Right renal pelvis (tissue), 4 donors: ENCODE measurements around the gene TEAD1. TPM values are rescaled to one million over a fixed set of nuclear protein-coding genes. Genes with fewer than 3 reads are reported as not detected.

Experiments
- DNase-seq, 4 donors: peaks; one replicate each; pipeline ENCODE4 v3.0.0-alpha.2; 2013; ENCODE audit warnings: low read depth in 4 of 4, low spot score in 3 of 4, missing footprints in 1 of 4
- polyA plus RNA-seq, 4 donors: library from polyadenylated mRNA; unstranded; fragments of 120-200 nt; gene quantifications; one replicate each; pipeline ENCODE4 v1.2.1, GENCODE V29; 2013; ENCODE audit not compliant: insufficient read length in 4 of 4

TEAD1 gene
- polyA plus RNA-seq, 4 donors, result 79.7 to 89.2 (median 87.6) TPM

GRCh38 chr11:12664385-12664784 lies 9.8 kb upstream of the TEAD1 start:
- no peak for DNase-seq

GRCh38 chr11:12666915-12667314 lies 7.3 kb upstream of the TEAD1 start:
- DNase-seq, result no peak

- DNase-seq, result no peak
Observed at GRCh38 chr11:12667646-12668045, 6.6 kb upstream of the TEAD1 start.

GRCh38 chr11:12668166-12668565 lies 6.1 kb upstream of the TEAD1 start:
- DNase-seq, result no peak

GRCh38 chr11:12669930-12670329 lies 4.3 kb upstream of the TEAD1 start:
- no peak for DNase-seq

- no peak for DNase-seq
Observed at GRCh38 chr11:12671370-12671769, 2.9 kb upstream of the TEAD1 start.

GRCh38 chr11:12673601-12673923 lies 659 bp upstream of the TEAD1 start:
- DNase-seq, result no peak

GRCh38 chr11:12674571-12674935 lies 332 bp downstream of the TEAD1 start:
- DNase-seq, result no peak

- no peak for DNase-seq
Observed at GRCh38 chr11:12674936-12675696, 895 bp downstream of the TEAD1 start.

GRCh38 chr11:12675951-12676711 lies 1.9 kb downstream of the TEAD1 start:
- no peak for DNase-seq

GRCh38 chr11:12677131-12677530 lies 2.9 kb downstream of the TEAD1 start:
- DNase-seq, result no peak

GRCh38 chr11:12678092-12678491 lies 3.9 kb downstream of the TEAD1 start:
- no peak for DNase-seq

- no peak for DNase-seq
Observed at GRCh38 chr11:12678991-12679390, 4.8 kb downstream of the TEAD1 start.

- no peak for DNase-seq
Observed at GRCh38 chr11:12679471-12679870, 5.2 kb downstream of the TEAD1 start.

GRCh38 chr11:12680246-12680939 lies 6.2 kb downstream of the TEAD1 start:
- DNase-seq, result no peak

GRCh38 chr11:12680940-12681258 lies 6.7 kb downstream of the TEAD1 start:
- no peak for DNase-seq

GRCh38 chr11:12681466-12681865 lies 7.2 kb downstream of the TEAD1 start:
- DNase-seq, result no peak

- no peak for DNase-seq
Observed at GRCh38 chr11:12682288-12682687, 8.1 kb downstream of the TEAD1 start.

- DNase-seq, result no peak
Observed at GRCh38 chr11:12682737-12683500, 8.7 kb downstream of the TEAD1 start.

- DNase-seq, result no peak
Observed at GRCh38 chr11:12683874-12684273, 9.7 kb downstream of the TEAD1 start.

GRCh38 chr11:12684315-12684714 lies 10.1 kb downstream of the TEAD1 start:
- no peak for DNase-seq
